Peyer's patch (tissue), 4 donors: ENCODE data around the gene PTGDR. TPM values are rescaled to one million over a fixed set of nuclear protein-coding genes. Genes with fewer than 3 reads are reported as not detected.

Experiments used
- DNase-seq, 3 donors: peaks; one replicate each; pipeline ENCODE4 v3.0.0-alpha.2; 2017 to 2019
- H3K27ac ChIP-seq, 4 donors: fragments of 200-600 bp; sonication (generic); one replicate each; pipeline ENCODE4 v1.5.1; 2016 to 2019
- H3K27me3 ChIP-seq, 2 donors: fragments of 200-600 bp; sonication (generic); one replicate each; pipeline ENCODE4 v1.5.1; 2019
- H3K36me3 ChIP-seq, 3 donors: fragments of 200-600 bp; sonication (generic); one replicate each; pipeline ENCODE4 v1.5.1; 2016 to 2019
- H3K4me1 ChIP-seq, 4 donors: fragments of 200-600 bp; sonication (generic); one replicate each; pipeline ENCODE4 v1.5.1; 2016 to 2019
- H3K4me3 ChIP-seq, 4 donors: fragments of 200-600 bp; sonication (generic); 1 replicate in 3 of 4; 2 replicates in 1 of 4; pipeline ENCODE4 v1.5.1; 2016 to 2019; ENCODE audit warnings: mild to moderate bottlenecking in 1 of 4
- H3K9me3 ChIP-seq, 4 donors: fragments of 200-600 bp; sonication (generic); one replicate each; pipeline ENCODE4 v1.5.1; 2016 to 2019; ENCODE audit warnings: mild to moderate bottlenecking in 1 of 4
- POLR2A ChIP-seq, 2 donors: fragments of 450-650 bp; IDR thresholded peaks; one replicate each; pipeline ENCODE4 v1.5.1; 2017; ENCODE audit warnings: antibody characterized with exemption in 2 of 2, mild to moderate bottlenecking in 2 of 2, moderate library complexity in 2 of 2
- total RNA-seq, 4 donors: library from RNA; depleted of rRNA; stranded (reverse); fragments of >200 nt; gene quantifications; one replicate each; pipeline ENCODE4 v1.1.0, GENCODE V29; 2016
- TF ChIP-seq, protein P1 (sequence below), 6 experiments: fragments of 450-650 bp in 4 of 6; fragments of 200-600 bp in 2 of 6; sonication (generic) in 1 of 6; IDR thresholded peaks; one replicate each; pipeline ENCODE4 v1.5.1; 2017 to 2019; ENCODE audit warnings: antibody characterized with exemption in 6 of 6, mild to moderate bottlenecking in 3 of 6, moderate library complexity in 1 of 6

The PTGDR gene
- total RNA-seq, 4 donors from 2014 or later, result 1.4 to 3.8 (median 1.4) TPM; not detected in 1

DNA sequence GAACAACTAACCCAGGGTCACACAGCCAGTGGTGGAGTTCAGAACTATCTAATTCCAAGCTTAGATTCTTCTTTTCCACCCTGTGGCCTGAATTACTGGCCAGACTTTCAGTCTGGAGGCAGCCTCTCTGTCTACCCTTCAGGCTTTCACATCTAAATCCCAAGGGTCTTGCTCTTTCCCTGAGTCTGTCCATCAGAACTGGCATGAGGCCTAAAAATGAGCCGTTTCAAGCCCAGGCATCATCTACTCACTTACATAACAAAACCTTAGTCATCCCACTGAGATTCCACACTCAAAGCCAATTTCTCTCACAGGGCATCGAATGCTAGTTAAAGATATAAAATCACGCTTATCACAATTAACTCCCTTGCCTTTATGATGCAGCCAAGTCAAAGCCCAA, 1.3 kb upstream of the PTGDR start:
- H3K27ac ChIP-seq, result no peak overlapping the region
- H3K4me3 ChIP-seq, result no peak overlapping the region
- no peak for DNase-seq
- no peaks in the 10 kb centered on the region for H3K27me3 ChIP-seq
- H3K4me1 ChIP-seq, result peaks cover 0 to 26% (median 5%) of the 10 kb centered on the region in 4 donors
- no peaks in the 10 kb centered on the region for H3K36me3 ChIP-seq
- H3K9me3 ChIP-seq, result no peaks in the 10 kb centered on the region
- TF ChIP-seq, protein P1, sequence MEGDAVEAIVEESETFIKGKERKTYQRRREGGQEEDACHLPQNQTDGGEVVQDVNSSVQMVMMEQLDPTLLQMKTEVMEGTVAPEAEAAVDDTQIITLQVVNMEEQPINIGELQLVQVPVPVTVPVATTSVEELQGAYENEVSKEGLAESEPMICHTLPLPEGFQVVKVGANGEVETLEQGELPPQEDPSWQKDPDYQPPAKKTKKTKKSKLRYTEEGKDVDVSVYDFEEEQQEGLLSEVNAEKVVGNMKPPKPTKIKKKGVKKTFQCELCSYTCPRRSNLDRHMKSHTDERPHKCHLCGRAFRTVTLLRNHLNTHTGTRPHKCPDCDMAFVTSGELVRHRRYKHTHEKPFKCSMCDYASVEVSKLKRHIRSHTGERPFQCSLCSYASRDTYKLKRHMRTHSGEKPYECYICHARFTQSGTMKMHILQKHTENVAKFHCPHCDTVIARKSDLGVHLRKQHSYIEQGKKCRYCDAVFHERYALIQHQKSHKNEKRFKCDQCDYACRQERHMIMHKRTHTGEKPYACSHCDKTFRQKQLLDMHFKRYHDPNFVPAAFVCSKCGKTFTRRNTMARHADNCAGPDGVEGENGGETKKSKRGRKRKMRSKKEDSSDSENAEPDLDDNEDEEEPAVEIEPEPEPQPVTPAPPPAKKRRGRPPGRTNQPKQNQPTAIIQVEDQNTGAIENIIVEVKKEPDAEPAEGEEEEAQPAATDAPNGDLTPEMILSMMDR (IDR thresholded peaks at IDR 0.05), result no peak
- TF ChIP-seq POLR2A (IDR thresholded peaks at IDR 0.05), result no peak

DNA sequence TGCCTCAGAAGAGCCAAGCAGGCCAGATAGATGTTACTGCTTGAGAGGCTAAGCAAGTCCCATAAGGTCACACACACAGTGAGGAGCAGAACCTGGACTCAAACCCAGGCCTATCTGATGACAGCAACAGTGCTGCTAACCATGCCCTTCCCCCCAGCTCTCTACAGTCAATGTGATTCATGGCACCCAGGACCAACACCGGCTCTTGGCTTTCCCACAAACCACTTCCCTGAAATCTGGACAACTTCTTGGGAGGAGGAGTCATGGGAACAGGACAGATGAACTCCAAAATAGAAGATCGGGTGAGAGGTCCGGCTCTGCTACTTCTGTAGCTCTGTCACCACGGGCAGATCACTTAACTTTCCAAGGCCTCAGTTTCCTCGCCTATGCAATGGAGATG, 716 bp upstream of the PTGDR start:
- H3K9me3 ChIP-seq, result no peaks in the 10 kb centered on the region
- no peaks in the 10 kb centered on the region for H3K27me3 ChIP-seq
- TF ChIP-seq, protein P1 (IDR thresholded peaks at IDR 0.05), result no peak
- no peak for TF ChIP-seq POLR2A (IDR thresholded peaks at IDR 0.05)
- no peak overlapping the region for H3K4me3 ChIP-seq
- no peak for DNase-seq
- H3K36me3 ChIP-seq, result no peaks in the 10 kb centered on the region
- no peak overlapping the region for H3K27ac ChIP-seq
- peaks cover 0 to 26% (median 5%) of the 10 kb centered on the region in 4 donors for H3K4me1 ChIP-seq

DNA sequence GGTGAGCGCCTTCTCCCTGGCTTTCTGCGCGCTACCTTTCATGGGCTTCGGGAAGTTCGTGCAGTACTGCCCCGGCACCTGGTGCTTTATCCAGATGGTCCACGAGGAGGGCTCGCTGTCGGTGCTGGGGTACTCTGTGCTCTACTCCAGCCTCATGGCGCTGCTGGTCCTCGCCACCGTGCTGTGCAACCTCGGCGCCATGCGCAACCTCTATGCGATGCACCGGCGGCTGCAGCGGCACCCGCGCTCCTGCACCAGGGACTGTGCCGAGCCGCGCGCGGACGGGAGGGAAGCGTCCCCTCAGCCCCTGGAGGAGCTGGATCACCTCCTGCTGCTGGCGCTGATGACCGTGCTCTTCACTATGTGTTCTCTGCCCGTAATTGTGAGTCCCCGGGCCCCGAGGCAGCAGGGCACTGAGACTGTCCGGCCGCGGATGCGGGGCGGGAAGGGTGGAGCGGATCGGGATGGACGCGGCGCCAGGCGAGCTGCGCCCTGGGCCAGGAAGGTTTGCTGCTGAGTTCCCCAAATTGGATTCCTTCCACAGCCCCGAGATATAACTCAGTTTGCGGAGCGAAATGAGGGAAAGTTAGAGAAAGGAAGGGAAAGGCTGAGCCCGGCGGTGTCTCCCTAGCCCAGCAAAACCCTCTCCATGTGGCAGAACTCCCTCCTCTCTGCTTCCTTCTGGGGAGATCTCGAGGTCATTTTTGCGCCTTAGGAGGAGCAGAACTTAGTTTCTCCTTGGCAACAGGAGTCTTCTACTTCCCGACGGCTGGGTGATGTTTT, 972 bp downstream of the PTGDR start:
- TF ChIP-seq, protein P1 (IDR thresholded peaks at IDR 0.05), result no peak
- no peak for TF ChIP-seq POLR2A (IDR thresholded peaks at IDR 0.05)

DNA sequence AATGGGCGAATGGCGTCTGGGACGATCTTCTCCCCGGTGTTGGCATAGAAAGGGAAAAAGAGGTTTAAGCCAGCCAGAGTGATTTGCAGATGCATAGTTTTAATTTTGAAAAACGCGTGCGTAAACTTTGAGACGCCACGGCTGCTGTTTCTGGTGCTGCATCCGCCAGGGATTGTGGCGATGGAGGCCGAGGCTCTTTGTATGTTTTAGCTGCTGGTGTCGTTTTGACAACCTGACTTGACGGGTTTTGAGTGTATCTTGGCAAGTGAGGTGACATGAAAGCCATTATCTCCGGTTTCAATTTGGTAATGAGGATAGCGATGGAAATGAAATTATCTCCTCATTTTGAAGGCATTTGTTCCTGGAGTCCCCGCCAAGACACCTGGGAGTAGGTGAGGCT, 1.6 kb downstream of the PTGDR start:
- H3K9me3 ChIP-seq, result no peaks in the 10 kb centered on the region
- peak overlapping the region; percentile 38 to 64 (median 48) for H3K4me3 ChIP-seq
- TF ChIP-seq, protein P1 (IDR thresholded peaks at IDR 0.05), result no peak
- TF ChIP-seq POLR2A (IDR thresholded peaks at IDR 0.05), result no peak
- DNase-seq, result no peak
- H3K4me1 ChIP-seq, result peaks cover 0 to 26% (median 5%) of the 10 kb centered on the region in 4 donors
- peak overlapping the region in 1 of 4 donors; percentile 31 for H3K27ac ChIP-seq
- H3K27me3 ChIP-seq, result no peaks in the 10 kb centered on the region
- no peaks in the 10 kb centered on the region for H3K36me3 ChIP-seq

More for the DNA sequence above, 972 bp downstream of the PTGDR start:
- H3K9me3 ChIP-seq, result no peaks in the 10 kb centered on the region
- H3K27me3 ChIP-seq, result no peaks in the 10 kb centered on the region
- H3K27ac ChIP-seq, result peak overlapping the region in 1 of 4 donors; percentile 38
- no peaks in the 10 kb centered on the region for H3K36me3 ChIP-seq
- H3K4me3 ChIP-seq, result peak overlapping the region; percentile 38 to 64 (median 48)
- peak in 1 of 3 donors; percentile 50 for DNase-seq
- peaks cover 0 to 26% (median 5%) of the 10 kb centered on the region in 4 donors for H3K4me1 ChIP-seq

DNA sequence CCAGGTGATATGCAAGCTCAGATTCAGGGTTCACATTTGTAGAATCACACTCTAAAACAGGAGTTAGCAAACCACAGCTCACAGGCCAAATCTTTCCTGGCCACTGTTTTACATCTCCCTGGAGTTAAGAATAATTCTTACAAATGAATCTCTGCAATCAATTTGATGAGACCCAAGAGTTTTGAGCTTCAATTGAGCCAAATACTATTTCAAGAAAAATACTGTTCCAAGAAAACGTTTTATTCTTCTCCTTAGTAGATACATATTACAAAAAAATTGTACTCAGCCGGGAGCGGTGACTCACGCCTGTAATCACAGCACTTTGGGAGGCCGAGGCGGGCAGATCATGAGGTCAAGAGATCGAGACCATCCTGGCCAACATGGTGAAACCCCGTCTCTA, 2.5 kb downstream of the PTGDR start:
- Histone ChIP-seq H3K4me3 (peak overlapping the region in 1 of 4 donors; percentile 64), H3K4me1 (peaks cover 0 to 26% (median 5%) of the 10 kb centered on the region in 4 donors)
- TF ChIP-seq, protein P1 (IDR thresholded peaks at IDR 0.05), result no peak
- TF ChIP-seq POLR2A (IDR thresholded peaks at IDR 0.05), result no peak

More for the DNA sequence above, 2.5 kb downstream of the PTGDR start:
- no peak for DNase-seq
- H3K36me3 ChIP-seq, result no peaks in the 10 kb centered on the region
- no peaks in the 10 kb centered on the region for H3K27me3 ChIP-seq
- H3K9me3 ChIP-seq, result no peaks in the 10 kb centered on the region
- H3K27ac ChIP-seq, result no peak overlapping the region
